ENCODE measurements around the gene POGLUT2.

The POGLUT2 gene

GRCh38 chr13:102838982-102839381, 40.2 kb upstream of the POGLUT2 start:
- no peak for TF ChIP-seq CTCF (IDR thresholded peaks at IDR 0.05; ENCODE audit: control insufficient read depth, extremely low read depth, insufficient read depth)
- no peak overlapping the region for H3K4me3 ChIP-seq (ENCODE audit: low read depth, low read length)
- DNase-seq (ENCODE audit: low read depth) = no peak

- no peak overlapping the region for H3K4me3 ChIP-seq (ENCODE audit: low read depth, low read length)
- no peak for TF ChIP-seq CTCF (IDR thresholded peaks at IDR 0.05; ENCODE audit: control insufficient read depth, extremely low read depth, insufficient read depth)
- DNase-seq (ENCODE audit: low read depth) = peak; percentile 54
Measured at GRCh38 chr13:102838273-102838672, 39.5 kb upstream of the POGLUT2 start.

- no peak overlapping the region for H3K4me3 ChIP-seq (ENCODE audit: low read depth, low read length)
- no peak for DNase-seq (ENCODE audit: low read depth)
- TF ChIP-seq CTCF (IDR thresholded peaks at IDR 0.05; ENCODE audit: control insufficient read depth, extremely low read depth, insufficient read depth) = no peak
Measured at GRCh38 chr13:102836471-102836870, 37.7 kb upstream of the POGLUT2 start.

GRCh38 chr13:102830646-102831045, 31.9 kb upstream of the POGLUT2 start:
- TF ChIP-seq CTCF (IDR thresholded peaks at IDR 0.05; ENCODE audit: control insufficient read depth, extremely low read depth, insufficient read depth) = no peak
- no peak overlapping the region for H3K4me3 ChIP-seq (ENCODE audit: low read depth, low read length)
- peak; percentile 42 for DNase-seq (ENCODE audit: low read depth)

GRCh38 chr13:102825921-102826706, 27.3 kb upstream of the POGLUT2 start:
- DNase-seq (ENCODE audit: low read depth) = no peak
- TF ChIP-seq CTCF (IDR thresholded peaks at IDR 0.05; ENCODE audit: control insufficient read depth, extremely low read depth, insufficient read depth) = no peak
- H3K4me3 ChIP-seq (ENCODE audit: low read depth, low read length) = no peak overlapping the region

- no peak for DNase-seq (ENCODE audit: low read depth)
- no peak overlapping the region for H3K4me3 ChIP-seq (ENCODE audit: low read depth, low read length)
- no peak for TF ChIP-seq CTCF (IDR thresholded peaks at IDR 0.05; ENCODE audit: control insufficient read depth, extremely low read depth, insufficient read depth)
Measured at GRCh38 chr13:102825400-102825799, 26.6 kb upstream of the POGLUT2 start.

- DNase-seq (ENCODE audit: low read depth) = no peak
- no peak for TF ChIP-seq CTCF (IDR thresholded peaks at IDR 0.05; ENCODE audit: control insufficient read depth, extremely low read depth, insufficient read depth)
- H3K4me3 ChIP-seq (ENCODE audit: low read depth, low read length) = no peak overlapping the region
Measured at GRCh38 chr13:102817907-102818306, 19.1 kb upstream of the POGLUT2 start.

Data from LNCaP clone FGC (cell line).